Measurements from ENCODE around the gene CYTH3. TPM values are rescaled to one million over a fixed set of nuclear protein-coding genes. Genes with fewer than 3 reads are reported as not detected.

The CYTH3 gene
- polyA plus RNA-seq, 2 donors = 5.7 to 7.2 TPM

- H3K4me3 ChIP-seq (ENCODE audit: low read depth in 1 of 2, low read length in 2 of 2) = no peak overlapping the region
- H3K27ac ChIP-seq (ENCODE audit: low read depth in 2 of 2, low read length in 1 of 2) = no peak overlapping the region
- H3K4me1 ChIP-seq (ENCODE audit: control insufficient read depth in 2 of 2, insufficient read depth in 2 of 2, low read length in 1 of 2) = peaks cover 0 to 3% of the 10 kb centered on the region in 2 donors
- 59 to 63% methylated on average over 4 of the region's 4 CpGs for WGBS, 2 donors
- H3K36me3 ChIP-seq (ENCODE audit: control insufficient read depth in 2 of 2, insufficient read depth in 2 of 2, low read length in 1 of 2) = no peaks in the 10 kb centered on the region
- no peaks in the 10 kb centered on the region for H3K9me3 ChIP-seq (ENCODE audit: control insufficient read depth in 2 of 2, insufficient read depth in 1 of 2, low read depth in 1 of 2, low read length in 1 of 2)
- no peaks in the 10 kb centered on the region for H3K27me3 ChIP-seq (ENCODE audit: control insufficient read depth in 1 of 2, insufficient read depth in 2 of 2, low read length in 2 of 2)
Measured at GRCh38 chr7:6251653-6252052, 20.8 kb downstream of the CYTH3 start.

- WGBS, 2 donors = 41 to 59% methylated on average over 4 of the region's 4 CpGs
- H3K4me1 ChIP-seq (ENCODE audit: control insufficient read depth in 2 of 2, insufficient read depth in 2 of 2, low read length in 1 of 2) = peaks cover 0 to 3% of the 10 kb centered on the region in 2 donors
Measured at GRCh38 chr7:6250364-6250833, 22.0 kb downstream of the CYTH3 start.

GRCh38 chr7:6249043-6249442 is 23.4 kb downstream of the CYTH3 start:
- H3K27ac ChIP-seq (ENCODE audit: low read depth in 2 of 2, low read length in 1 of 2) = no peak overlapping the region
- no peaks in the 10 kb centered on the region for H3K9me3 ChIP-seq (ENCODE audit: control insufficient read depth in 2 of 2, insufficient read depth in 1 of 2, low read depth in 1 of 2, low read length in 1 of 2)
- H3K4me3 ChIP-seq (ENCODE audit: low read depth in 1 of 2, low read length in 2 of 2) = no peak overlapping the region
- peaks cover 0 to 3% of the 10 kb centered on the region in 2 donors for H3K4me1 ChIP-seq (ENCODE audit: control insufficient read depth in 2 of 2, insufficient read depth in 2 of 2, low read length in 1 of 2)
- WGBS, 2 donors = 96% methylated on average over 4 of the region's 4 CpGs
- H3K36me3 ChIP-seq (ENCODE audit: control insufficient read depth in 2 of 2, insufficient read depth in 2 of 2, low read length in 1 of 2) = no peaks in the 10 kb centered on the region
- H3K27me3 ChIP-seq (ENCODE audit: control insufficient read depth in 1 of 2, insufficient read depth in 2 of 2, low read length in 2 of 2) = no peaks in the 10 kb centered on the region

More at GRCh38 chr7:6250364-6250833, 22.0 kb downstream of the CYTH3 start:
- Histone ChIP-seq H3K9me3 (ENCODE audit: control insufficient read depth in 2 of 2, insufficient read depth in 1 of 2, low read depth in 1 of 2, low read length in 1 of 2) (no peaks in the 10 kb centered on the region), H3K27ac (ENCODE audit: low read depth in 2 of 2, low read length in 1 of 2) (peak overlapping the region; percentile 41 to 56), H3K4me3 (ENCODE audit: low read depth in 1 of 2, low read length in 2 of 2) (no peak overlapping the region), H3K36me3 (ENCODE audit: control insufficient read depth in 2 of 2, insufficient read depth in 2 of 2, low read length in 1 of 2) (no peaks in the 10 kb centered on the region), H3K27me3 (ENCODE audit: control insufficient read depth in 1 of 2, insufficient read depth in 2 of 2, low read length in 2 of 2) (no peaks in the 10 kb centered on the region)

- H3K27me3 ChIP-seq (ENCODE audit: control insufficient read depth in 1 of 2, insufficient read depth in 2 of 2, low read length in 2 of 2) = no peaks in the 10 kb centered on the region
- peaks cover 0 to 3% of the 10 kb centered on the region in 2 donors for H3K4me1 ChIP-seq (ENCODE audit: control insufficient read depth in 2 of 2, insufficient read depth in 2 of 2, low read length in 1 of 2)
- no peaks in the 10 kb centered on the region for H3K36me3 ChIP-seq (ENCODE audit: control insufficient read depth in 2 of 2, insufficient read depth in 2 of 2, low read length in 1 of 2)
- WGBS, 2 donors = 83 to 90% methylated on average over 6 of the region's 6 CpGs
- H3K4me3 ChIP-seq (ENCODE audit: low read depth in 1 of 2, low read length in 2 of 2) = no peak overlapping the region
- H3K27ac ChIP-seq (ENCODE audit: low read depth in 2 of 2, low read length in 1 of 2) = peak overlapping the region in 1 of 2 donors; percentile 21
- no peaks in the 10 kb centered on the region for H3K9me3 ChIP-seq (ENCODE audit: control insufficient read depth in 2 of 2, insufficient read depth in 1 of 2, low read depth in 1 of 2, low read length in 1 of 2)
Measured at GRCh38 chr7:6248581-6248980, 23.8 kb downstream of the CYTH3 start.

- Histone ChIP-seq H3K4me3 (ENCODE audit: low read depth in 1 of 2, low read length in 2 of 2) (no peak overlapping the region), H3K4me1 (ENCODE audit: control insufficient read depth in 2 of 2, insufficient read depth in 2 of 2, low read length in 1 of 2) (peaks cover 0 to 3% of the 10 kb centered on the region in 2 donors), H3K36me3 (ENCODE audit: control insufficient read depth in 2 of 2, insufficient read depth in 2 of 2, low read length in 1 of 2) (no peaks in the 10 kb centered on the region), H3K9me3 (ENCODE audit: control insufficient read depth in 2 of 2, insufficient read depth in 1 of 2, low read depth in 1 of 2, low read length in 1 of 2) (no peaks in the 10 kb centered on the region), H3K27me3 (ENCODE audit: control insufficient read depth in 1 of 2, insufficient read depth in 2 of 2, low read length in 2 of 2) (no peaks in the 10 kb centered on the region), H3K27ac (ENCODE audit: low read depth in 2 of 2, low read length in 1 of 2) (no peak overlapping the region)
- 83 to 89% methylated on average over 8 of the region's 8 CpGs for WGBS, 2 donors
Measured at GRCh38 chr7:6246251-6246917, 26.0 kb downstream of the CYTH3 start.

- no peak overlapping the region for H3K27ac ChIP-seq (ENCODE audit: low read depth in 2 of 2, low read length in 1 of 2)
- H3K4me3 ChIP-seq (ENCODE audit: low read depth in 1 of 2, low read length in 2 of 2) = no peak overlapping the region
- peaks cover 0 to 3% of the 10 kb centered on the region in 2 donors for H3K4me1 ChIP-seq (ENCODE audit: control insufficient read depth in 2 of 2, insufficient read depth in 2 of 2, low read length in 1 of 2)
- H3K27me3 ChIP-seq (ENCODE audit: control insufficient read depth in 1 of 2, insufficient read depth in 2 of 2, low read length in 2 of 2) = no peaks in the 10 kb centered on the region
- H3K9me3 ChIP-seq (ENCODE audit: control insufficient read depth in 2 of 2, insufficient read depth in 1 of 2, low read depth in 1 of 2, low read length in 1 of 2) = no peaks in the 10 kb centered on the region
- H3K36me3 ChIP-seq (ENCODE audit: control insufficient read depth in 2 of 2, insufficient read depth in 2 of 2, low read length in 1 of 2) = no peaks in the 10 kb centered on the region
- 65 to 76% methylated on average over 3 of the region's 3 CpGs for WGBS, 2 donors
Measured at GRCh38 chr7:6244021-6244420, 28.4 kb downstream of the CYTH3 start.

- H3K36me3 ChIP-seq (ENCODE audit: control insufficient read depth in 2 of 2, insufficient read depth in 2 of 2, low read length in 1 of 2) = no peaks in the 10 kb centered on the region
- H3K27ac ChIP-seq (ENCODE audit: low read depth in 2 of 2, low read length in 1 of 2) = no peak overlapping the region
- H3K9me3 ChIP-seq (ENCODE audit: control insufficient read depth in 2 of 2, insufficient read depth in 1 of 2, low read depth in 1 of 2, low read length in 1 of 2) = no peaks in the 10 kb centered on the region
- no peak overlapping the region for H3K4me3 ChIP-seq (ENCODE audit: low read depth in 1 of 2, low read length in 2 of 2)
- WGBS, 2 donors = 96 to 98% methylated on average over 5 of the region's 5 CpGs
- no peaks in the 10 kb centered on the region for H3K27me3 ChIP-seq (ENCODE audit: control insufficient read depth in 1 of 2, insufficient read depth in 2 of 2, low read length in 2 of 2)
- H3K4me1 ChIP-seq (ENCODE audit: control insufficient read depth in 2 of 2, insufficient read depth in 2 of 2, low read length in 1 of 2) = no peaks in the 10 kb centered on the region
Measured at GRCh38 chr7:6243168-6243567, 29.3 kb downstream of the CYTH3 start.

GRCh38 chr7:6242561-6242960 is 29.9 kb downstream of the CYTH3 start:
- Histone ChIP-seq H3K4me1 (ENCODE audit: control insufficient read depth in 2 of 2, insufficient read depth in 2 of 2, low read length in 1 of 2) (no peaks in the 10 kb centered on the region), H3K27ac (ENCODE audit: low read depth in 2 of 2, low read length in 1 of 2) (no peak overlapping the region), H3K27me3 (ENCODE audit: control insufficient read depth in 1 of 2, insufficient read depth in 2 of 2, low read length in 2 of 2) (no peaks in the 10 kb centered on the region), H3K36me3 (ENCODE audit: control insufficient read depth in 2 of 2, insufficient read depth in 2 of 2, low read length in 1 of 2) (no peaks in the 10 kb centered on the region), H3K4me3 (ENCODE audit: low read depth in 1 of 2, low read length in 2 of 2) (no peak overlapping the region), H3K9me3 (ENCODE audit: control insufficient read depth in 2 of 2, insufficient read depth in 1 of 2, low read depth in 1 of 2, low read length in 1 of 2) (no peaks in the 10 kb centered on the region)
- WGBS, 2 donors = 95 to 97% methylated on average over 5 of the region's 5 CpGs

GRCh38 chr7:6241607-6241973 is 30.8 kb downstream of the CYTH3 start:
- Histone ChIP-seq H3K27me3 (ENCODE audit: control insufficient read depth in 1 of 2, insufficient read depth in 2 of 2, low read length in 2 of 2) (no peaks in the 10 kb centered on the region), H3K27ac (ENCODE audit: low read depth in 2 of 2, low read length in 1 of 2) (no peak overlapping the region), H3K4me3 (ENCODE audit: low read depth in 1 of 2, low read length in 2 of 2) (no peak overlapping the region), H3K4me1 (ENCODE audit: control insufficient read depth in 2 of 2, insufficient read depth in 2 of 2, low read length in 1 of 2) (no peaks in the 10 kb centered on the region), H3K36me3 (ENCODE audit: control insufficient read depth in 2 of 2, insufficient read depth in 2 of 2, low read length in 1 of 2) (no peaks in the 10 kb centered on the region), H3K9me3 (ENCODE audit: control insufficient read depth in 2 of 2, insufficient read depth in 1 of 2, low read depth in 1 of 2, low read length in 1 of 2) (no peaks in the 10 kb centered on the region)
- 94 to 98% methylated on average over 4 of the region's 4 CpGs for WGBS, 2 donors

GRCh38 chr7:6238309-6238925 is 34.0 kb downstream of the CYTH3 start:
- no peaks in the 10 kb centered on the region for H3K27me3 ChIP-seq (ENCODE audit: control insufficient read depth in 1 of 2, insufficient read depth in 2 of 2, low read length in 2 of 2)
- no peaks in the 10 kb centered on the region for H3K4me1 ChIP-seq (ENCODE audit: control insufficient read depth in 2 of 2, insufficient read depth in 2 of 2, low read length in 1 of 2)
- 83 to 90% methylated on average over 5 of the region's 5 CpGs for WGBS, 2 donors
- no peaks in the 10 kb centered on the region for H3K36me3 ChIP-seq (ENCODE audit: control insufficient read depth in 2 of 2, insufficient read depth in 2 of 2, low read length in 1 of 2)
- no peak overlapping the region for H3K27ac ChIP-seq (ENCODE audit: low read depth in 2 of 2, low read length in 1 of 2)
- no peaks in the 10 kb centered on the region for H3K9me3 ChIP-seq (ENCODE audit: control insufficient read depth in 2 of 2, insufficient read depth in 1 of 2, low read depth in 1 of 2, low read length in 1 of 2)
- H3K4me3 ChIP-seq (ENCODE audit: low read depth in 1 of 2, low read length in 2 of 2) = no peak overlapping the region
